ENCODE results near the gene PRR23E. TPM values are rescaled to one million over a fixed set of nuclear protein-coding genes. Genes with fewer than 3 reads are reported as not detected.

PRR23E gene, protein sequence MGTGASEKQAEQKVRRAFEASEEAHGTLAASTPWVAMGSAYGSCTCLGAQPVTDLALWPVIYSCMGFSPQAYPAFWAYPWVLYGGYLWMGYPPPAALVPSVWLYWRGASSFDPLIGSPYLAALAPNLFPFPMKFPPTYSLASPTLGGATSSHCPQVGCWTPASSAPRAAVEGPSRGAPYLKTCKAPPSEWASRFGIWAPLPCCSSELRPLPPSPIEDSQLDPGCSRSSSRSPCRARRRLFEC
- under 1 TPM in 1 of 4 donors, not detected in 3; 0.42 TPM for polyA plus RNA-seq (ENCODE audit: insufficient read length in 4 of 4)

DNA sequence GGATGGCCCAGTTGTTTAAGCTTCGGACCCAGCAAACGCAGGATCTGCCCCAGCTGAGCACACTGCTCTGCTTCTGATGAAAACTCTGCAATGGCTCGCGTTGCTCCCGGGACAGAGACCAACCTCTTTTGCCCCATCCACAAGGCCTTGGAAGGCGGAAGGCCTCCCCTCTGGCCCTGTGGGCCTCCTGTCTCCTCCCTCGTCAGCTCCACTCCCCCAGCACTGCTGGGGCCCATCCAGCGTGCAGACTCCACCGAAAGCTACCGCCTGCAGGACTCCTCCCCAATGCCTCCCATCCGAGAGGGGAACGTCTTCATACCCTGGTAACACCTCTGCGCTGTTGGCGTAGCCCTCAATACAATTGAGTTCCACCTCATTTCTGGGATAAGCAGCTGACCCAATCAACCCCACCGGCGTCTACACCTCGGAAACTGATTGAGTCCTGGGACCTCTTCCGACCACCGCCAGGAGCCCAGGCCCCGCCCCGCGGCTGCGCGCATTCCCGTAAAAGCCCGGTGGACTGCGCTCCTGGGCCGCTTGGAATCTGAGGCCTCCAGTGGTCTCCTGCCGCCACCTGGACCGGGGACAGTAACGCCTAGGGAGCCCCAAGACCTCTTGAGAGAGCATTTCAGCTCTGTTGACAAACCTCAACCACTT, at the start of gene PRR23E:
Gene PRR23E (plus strand): TSS at position 556 of the 657 bp plus-strand sequence. CDS start 3,555 bp downstream, outside the sequence.
- DNase-seq (ENCODE audit: low read depth in 4 of 4, low spot score in 3 of 4) = no peak

DNA sequence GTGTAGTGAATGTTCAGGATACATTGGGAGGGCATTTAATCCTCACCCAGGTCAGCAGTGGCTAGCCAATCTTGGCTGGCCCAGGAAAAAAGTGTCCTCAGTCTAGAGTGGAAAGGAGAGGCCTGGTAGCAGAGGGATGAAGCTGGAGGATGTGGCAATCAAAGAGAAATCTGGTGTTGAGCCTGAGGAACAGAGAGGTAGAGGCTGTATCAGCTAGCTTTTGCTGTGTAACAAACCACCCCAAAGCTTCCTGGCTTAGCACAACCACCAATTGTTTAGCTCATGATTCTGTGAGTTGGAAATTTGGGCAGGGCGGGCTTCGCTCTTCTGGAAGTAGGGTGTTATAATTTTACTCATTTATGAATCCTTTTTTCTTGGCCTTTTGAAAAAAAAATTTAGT, 49.8 kb upstream of the PRR23E start:
- no peak for DNase-seq (ENCODE audit: low read depth in 4 of 4, low spot score in 3 of 4)

DNA sequence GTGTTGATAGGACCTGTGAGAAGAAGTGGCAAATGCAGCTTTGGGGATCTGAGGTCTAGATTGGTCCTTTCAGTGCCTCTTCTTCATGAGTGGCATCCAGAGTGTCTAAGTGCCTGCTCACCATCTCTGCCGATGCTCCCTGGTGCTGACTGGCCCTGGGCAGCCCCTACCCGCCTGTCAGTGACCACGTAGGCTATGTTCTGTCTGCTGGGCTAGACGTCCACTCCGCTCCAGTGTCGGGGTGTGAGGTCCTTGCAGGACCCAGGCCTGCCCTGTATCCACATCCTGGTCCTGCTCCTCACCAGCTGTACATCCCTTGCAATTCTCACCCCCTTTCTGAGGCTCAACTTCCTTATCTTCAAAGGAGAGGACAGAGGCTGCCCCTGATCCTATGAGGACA, 48.3 kb upstream of the PRR23E start:
- DNase-seq (ENCODE audit: low read depth in 4 of 4, low spot score in 3 of 4) = no peak

DNA sequence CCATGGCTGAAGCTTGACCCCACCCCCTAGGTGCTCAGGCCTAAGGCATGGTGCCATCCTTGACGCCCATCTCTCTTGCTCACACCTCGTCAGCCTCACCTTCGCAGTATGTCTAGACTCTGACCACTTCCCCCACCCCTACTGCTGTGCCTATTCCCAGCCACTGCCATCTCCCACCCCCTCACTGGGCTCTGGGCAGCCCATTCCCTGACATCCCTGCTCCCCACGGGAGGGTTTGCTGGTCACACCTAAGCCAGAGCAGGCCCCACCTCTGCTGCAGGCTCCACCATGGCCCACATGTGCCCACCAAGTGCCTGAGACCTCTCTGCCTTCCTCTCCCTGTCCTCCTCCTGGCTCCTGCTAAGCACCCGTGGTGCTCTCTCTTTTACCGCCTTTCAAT, 47.7 kb upstream of the PRR23E start:
- no peak for DNase-seq (ENCODE audit: low read depth in 4 of 4, low spot score in 3 of 4)

DNA sequence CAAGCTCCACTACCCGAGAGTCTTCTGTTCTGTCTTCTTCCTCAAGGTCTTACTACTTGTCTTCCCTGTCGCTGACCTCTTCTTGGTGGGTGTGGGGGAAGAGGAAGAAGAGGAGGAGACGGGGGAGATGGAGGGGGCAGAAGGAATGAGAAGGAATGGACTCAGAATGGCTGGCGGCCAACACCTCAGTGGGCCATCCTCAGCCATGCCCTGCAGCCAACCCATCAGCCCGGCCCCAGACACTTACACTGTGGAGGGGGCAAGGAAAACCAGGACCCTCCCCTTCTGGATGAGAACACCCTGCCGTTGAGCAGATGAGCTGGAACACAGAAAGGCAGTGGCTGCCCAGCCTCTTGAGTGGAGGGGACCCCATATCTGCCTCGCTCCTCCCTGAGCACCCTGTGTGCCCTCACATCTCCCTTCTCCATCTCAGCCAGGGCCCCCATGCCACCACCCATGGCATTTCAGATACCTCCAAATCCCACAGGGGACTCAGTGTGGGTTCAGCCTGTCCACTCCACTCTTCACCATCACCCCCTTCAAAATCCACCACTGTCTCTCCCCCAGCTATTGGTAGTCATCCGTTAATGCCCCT, 45.5 kb upstream of the PRR23E start:
- DNase-seq (ENCODE audit: low read depth in 4 of 4, low spot score in 3 of 4) = no peak

DNA sequence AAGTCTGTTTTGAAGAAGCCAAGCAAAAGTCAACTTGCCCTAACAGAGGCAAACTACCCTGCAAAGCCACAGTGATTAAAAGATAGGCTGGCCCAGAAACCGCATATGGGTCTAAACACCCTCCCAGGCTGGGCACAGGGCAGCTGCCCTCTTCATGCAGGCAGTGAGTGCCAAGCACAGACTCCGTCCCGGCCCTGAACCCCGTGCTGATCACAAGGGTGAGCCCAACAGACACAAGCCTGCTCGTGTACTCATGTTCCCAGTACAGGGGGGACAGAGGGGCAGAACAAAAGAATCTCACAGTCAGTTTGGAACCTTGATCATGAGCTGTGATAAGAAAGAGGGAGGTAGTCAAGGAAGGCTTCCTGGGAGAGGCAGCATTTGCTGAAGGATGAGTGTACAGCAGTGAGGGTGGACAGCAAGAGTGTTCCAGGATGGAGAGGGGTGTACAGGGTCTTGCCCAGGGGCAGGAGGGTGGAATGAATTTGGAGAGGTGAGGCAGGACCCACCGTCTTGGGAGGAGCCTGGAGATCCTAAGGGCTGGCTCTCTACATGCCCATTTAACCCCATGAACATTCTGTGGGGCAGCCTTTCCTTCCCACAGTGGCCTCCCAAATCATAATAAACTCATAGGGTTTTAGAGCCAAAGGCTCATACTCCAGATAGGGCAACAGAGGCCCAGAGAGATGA, 43.2 kb upstream of the PRR23E start:
- DNase-seq (ENCODE audit: low read depth in 4 of 4, low spot score in 3 of 4) = no peak

DNA sequence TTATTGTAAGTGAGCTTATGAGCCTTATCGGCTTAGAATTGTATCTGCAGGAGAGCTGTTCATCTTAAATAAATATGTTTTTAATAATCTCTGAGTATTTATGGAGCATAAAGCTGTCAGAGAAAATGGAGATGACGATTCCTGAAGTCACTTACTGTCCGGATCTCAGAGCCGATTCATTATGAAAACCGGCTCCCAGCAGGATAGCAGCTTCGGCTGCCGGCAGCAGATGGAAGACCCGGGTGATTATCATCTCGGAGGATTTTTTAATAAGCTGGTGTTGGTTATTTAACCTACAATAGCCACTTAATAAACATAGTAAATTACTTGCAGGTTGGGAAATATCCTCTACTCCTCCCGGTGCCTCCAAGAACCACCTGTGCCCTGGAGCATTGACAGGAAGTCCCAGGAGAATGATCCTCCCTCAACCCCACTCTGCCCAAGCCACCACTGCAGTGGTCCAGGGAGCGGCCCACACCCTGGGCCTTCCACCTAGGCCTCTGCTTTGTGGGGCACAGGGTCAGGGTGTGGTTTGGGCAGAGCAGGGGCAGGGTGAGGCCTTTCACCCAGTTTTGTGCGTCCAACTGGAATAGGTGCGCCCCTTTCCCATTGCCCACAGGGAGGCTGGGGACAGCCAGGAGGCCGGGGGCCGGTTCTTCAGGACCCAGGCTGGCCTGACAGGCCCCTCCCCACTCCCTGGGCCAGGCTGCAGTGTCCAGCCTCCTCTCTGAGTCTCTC, 42.2 kb upstream of the PRR23E start:
- no peak for DNase-seq (ENCODE audit: low read depth in 4 of 4, low spot score in 3 of 4)

DNA sequence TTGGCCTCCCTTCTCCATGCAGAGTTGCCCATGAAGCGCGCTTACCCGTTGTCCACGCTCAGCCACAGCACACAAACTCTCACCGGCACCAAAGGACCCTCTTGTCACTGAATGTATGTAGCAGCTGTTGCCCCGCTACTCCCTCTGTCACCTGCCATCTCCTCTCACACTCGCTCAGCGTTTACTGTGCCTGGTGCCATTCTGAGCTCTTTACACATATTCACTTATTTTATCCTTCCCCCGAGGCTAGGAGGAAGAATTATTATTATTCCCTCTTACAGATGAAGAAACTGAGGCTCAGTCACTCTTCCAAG, 41.7 kb upstream of the PRR23E start:
- no peak for DNase-seq (ENCODE audit: low read depth in 4 of 4, low spot score in 3 of 4)

DNA sequence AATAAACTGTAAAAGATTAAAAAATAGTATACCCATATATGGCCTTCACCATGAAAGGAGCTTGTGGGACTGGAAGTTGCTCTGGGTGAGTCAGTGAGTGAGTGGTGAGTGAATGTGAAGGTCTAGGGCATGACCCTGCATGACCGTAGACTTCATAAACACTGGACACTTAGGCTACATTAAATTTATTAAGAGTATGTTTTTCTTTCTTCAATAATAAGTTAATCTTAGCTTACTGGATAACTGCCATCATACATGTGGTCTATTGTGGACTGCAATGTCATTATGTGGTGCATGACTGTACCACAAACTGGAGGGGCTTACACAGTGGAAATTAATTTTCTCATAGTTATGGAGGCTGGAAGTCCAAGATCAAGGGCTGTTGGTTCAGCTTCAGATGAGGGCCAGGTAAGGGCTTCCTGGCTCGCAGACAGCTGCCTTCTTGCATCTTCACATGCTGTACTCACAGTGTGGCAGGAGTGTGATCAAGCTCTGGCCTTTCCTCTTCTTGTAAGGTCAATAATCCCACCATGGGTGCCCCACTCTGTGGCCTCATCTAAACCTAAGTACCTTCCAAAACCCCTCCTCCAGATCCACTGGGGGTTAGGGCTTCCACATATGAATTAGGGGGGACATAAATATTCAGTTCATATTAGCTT, 40.8 kb upstream of the PRR23E start:
- no peak for DNase-seq (ENCODE audit: low read depth in 4 of 4, low spot score in 3 of 4)

DNA sequence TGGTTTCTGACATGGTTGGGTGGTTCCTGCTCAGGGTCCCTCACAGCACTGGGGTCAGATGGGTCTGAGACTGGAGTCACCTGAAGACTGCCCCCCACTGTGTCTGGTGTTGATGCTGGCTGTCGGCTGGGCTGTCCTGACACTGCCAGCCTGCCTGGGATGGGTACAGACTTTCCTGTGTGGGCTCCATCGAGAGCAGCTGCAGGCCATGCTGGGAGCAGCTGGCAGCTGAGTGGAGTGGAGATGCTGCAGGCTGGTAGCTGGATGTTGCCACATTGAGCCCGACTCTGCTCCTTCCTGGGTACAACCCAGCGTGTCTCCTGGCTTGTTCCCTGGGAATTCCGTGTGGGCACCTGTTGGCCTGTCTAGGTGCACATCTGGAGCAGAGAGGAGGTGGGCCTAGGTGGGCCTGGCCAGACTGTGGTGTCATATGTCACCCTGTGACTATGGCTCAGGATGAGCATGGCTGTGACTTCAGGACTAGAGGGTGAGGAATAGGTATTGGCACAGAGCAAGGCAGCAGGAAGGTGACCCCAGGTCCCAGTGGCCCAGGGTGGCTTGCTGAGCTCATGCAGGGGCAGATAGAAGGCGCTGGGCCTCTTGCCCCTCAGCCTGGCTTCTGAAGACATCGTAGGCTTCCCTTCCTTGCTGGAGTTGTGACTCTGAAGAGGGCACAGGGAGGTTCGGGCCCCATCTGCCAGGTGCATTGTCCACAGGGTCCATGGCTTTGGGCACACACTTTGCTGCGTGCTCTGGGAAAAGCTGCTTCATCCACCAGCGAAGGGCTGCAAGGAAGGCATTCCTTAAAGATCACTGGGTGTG, 40.0 kb upstream of the PRR23E start:
- no peak for DNase-seq (ENCODE audit: low read depth in 4 of 4, low spot score in 3 of 4)

DNA sequence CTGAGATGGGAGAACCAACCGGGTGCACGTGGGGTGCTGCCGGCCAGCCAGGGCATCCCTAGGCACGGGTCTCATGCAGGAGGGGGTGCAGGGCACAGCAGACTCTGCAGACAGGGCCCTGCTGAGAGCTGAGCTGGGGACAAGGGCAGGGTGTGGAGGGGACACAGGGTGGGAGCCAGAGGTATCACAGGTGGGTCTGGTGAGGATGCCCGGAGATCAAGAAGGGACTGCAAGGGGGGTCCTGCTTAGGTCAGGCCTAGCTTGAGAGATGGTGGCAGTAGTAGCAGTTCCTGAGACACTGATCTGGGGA, 39.5 kb upstream of the PRR23E start:
- no peak for DNase-seq (ENCODE audit: low read depth in 4 of 4, low spot score in 3 of 4)

DNA sequence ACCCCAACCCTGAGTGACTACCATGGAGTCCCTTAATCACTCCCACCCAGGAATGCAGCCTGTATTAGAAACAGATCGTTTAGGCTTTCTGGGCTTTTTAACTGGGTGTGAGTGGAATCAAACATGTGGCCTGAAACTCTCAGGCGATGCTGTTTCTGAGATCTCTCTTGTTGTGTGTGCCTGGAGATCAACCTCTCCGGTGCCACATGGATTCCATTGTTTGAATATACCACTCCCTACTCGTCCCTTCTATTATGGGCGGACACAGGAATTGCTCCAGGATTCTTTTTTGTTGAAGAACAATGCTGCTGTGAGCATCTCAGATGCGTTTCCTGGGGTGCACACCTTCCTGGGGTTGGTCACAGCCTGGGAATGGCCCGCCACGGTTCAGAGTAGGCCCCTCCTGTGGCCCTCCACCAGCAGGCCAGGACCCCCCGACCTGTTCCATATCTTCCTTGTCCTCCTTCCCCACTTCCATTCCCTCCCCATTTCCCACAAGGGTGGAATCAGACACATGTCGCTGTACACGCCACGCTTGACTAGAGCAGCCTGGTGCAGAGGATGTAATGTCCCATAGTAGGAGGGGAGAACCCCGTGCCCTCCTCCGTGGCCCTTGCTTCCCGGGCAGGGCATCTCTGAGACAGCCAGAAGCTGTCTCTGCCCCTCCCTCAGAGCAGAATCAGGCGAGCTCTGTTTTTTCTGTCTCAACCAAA, 36.4 kb upstream of the PRR23E start:
- no peak for DNase-seq (ENCODE audit: low read depth in 4 of 4, low spot score in 3 of 4)

DNA sequence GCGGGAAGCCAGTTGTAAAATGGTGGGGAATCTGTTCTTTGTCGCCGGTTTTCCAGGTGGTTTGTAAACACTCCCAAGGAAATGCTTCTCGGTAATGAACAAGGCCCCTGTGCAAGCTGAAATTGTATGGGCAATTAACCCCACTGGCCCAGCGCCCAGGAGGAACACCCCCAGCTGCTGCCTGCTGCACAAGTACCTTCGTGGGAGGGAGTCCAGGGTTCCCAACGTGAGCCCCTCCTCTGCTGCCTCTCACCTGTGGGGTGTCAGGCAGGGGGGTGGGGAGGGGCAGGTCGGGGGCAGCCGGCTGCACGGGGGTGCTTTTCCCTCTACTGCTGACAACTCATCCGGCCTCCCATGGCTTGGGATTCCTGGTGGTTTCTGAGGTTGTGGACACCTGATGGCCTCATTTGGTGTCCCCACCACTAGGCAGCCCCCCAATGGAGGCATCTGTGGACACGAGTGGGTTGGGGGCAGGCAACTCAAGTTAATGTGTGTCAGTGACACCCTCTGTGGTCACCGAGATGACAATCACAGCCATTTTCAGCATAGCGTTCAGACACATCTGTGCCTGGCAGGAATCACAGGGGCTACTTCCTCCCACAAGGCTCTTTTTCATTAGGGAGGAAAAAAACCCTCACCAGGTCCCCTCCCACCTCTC, 35.6 kb upstream of the PRR23E start:
- DNase-seq (ENCODE audit: low read depth in 4 of 4, low spot score in 3 of 4) = peak in 1 of 4 donors; percentile 60

DNA sequence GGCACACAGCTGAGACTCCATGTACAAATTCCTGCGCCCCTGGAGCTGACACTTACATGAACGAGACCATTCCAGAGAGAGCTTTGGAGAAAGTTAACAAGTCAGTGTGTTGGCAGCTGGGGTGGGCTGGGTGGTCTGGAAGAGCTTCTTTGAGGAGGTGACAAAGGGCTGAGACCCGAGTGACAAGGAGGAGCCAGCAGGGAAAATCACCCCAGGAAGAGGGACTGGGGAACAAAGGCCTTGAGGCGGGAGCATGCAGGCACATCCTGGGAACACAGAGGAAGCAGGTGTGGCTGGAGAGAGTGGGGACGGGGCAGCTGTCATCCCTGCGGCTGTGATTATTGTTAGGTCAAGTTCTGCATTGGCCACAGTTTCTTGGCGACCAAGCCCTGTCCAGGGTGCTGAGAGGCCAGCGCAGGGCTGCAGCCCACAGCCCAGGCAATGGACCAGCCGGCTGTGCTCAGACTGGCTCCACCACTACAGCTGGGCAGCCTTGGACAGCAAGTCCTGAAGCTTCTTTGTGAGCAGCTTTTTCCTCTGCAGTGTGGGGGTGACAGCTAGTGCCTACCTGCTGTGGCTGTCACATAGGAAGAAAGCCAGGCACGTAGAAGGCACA, 34.2 kb upstream of the PRR23E start:
- no peak for DNase-seq (ENCODE audit: low read depth in 4 of 4, low spot score in 3 of 4)

DNA sequence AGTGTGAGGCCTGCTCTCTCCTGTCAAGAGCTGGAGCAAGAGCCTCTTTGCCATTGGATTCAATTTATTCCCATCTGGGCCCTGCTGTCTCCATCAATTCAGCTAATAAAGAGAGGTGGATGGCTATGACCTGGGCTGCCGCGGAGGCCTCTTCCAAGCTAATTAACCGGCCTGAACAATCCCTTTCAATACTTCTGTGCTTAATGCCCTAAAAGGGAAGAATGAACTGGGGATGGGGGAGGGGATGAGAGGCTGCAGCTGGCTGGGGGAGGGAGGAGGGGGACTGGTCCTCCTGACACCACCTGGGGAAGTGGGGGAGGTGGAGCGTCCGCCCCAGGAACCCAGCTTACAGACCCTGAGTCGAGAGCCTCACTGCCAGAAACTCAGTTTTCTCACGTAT, 33.4 kb upstream of the PRR23E start:
- no peak for DNase-seq (ENCODE audit: low read depth in 4 of 4, low spot score in 3 of 4)

DNA sequence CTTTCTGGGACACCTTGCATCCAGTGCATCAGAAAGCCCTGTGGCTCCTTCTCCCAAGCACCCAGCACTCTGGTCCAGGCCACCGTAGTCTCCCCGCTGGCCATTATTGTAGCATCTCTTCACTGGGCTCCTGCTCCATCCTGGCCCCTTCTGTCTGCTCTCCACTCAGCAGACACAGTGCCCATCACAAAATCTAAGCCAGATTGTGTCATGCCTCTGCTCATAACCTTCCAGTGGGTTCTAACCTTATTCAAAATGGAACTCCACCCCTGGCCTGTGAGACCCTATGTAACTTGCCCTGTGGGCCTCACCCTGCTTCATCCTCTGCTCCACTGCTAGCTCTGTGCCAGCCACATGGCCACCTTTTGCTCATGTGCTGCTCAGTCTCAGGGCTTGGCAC, 31.7 kb upstream of the PRR23E start:
- no peak for DNase-seq (ENCODE audit: low read depth in 4 of 4, low spot score in 3 of 4)

DNA sequence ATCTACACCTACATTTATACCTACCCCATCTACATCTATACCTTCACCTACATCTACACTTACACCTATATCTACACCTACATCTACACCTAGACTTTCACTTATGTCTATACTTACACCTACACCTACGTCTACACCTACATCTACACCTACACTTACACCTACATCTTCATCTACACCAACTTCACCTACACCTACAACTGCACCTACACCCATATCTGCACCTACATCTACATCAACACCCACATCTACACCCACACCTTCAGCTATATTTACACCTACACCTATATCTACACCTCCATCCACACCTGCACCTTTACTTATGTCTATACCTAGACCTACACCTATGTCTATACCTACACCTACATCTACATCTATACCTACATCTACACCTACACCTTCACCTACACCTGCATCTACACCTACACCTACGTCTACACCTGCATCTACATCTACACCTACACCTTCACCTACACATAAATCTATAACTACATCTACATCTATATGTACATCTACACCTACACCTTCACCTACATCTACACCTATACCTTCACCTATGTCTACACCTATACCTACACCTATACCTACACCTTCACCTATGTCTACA, 30.9 kb upstream of the PRR23E start:
- no peak for DNase-seq (ENCODE audit: low read depth in 4 of 4, low spot score in 3 of 4)
